GM19025 (cell line): ENCODE measurements around the gene KRCC1.

Source experiments
- ATAC-seq: cut with Tn5 transposase; IDR thresholded peaks from one replicate; pipeline ENCODE4 v1.9.1; 2021; ENCODE audit warnings: mild to moderate bottlenecking, low read depth, moderate library complexity; ENCODE audit not compliant: unreplicated experiment

Gene KRCC1

DNA sequence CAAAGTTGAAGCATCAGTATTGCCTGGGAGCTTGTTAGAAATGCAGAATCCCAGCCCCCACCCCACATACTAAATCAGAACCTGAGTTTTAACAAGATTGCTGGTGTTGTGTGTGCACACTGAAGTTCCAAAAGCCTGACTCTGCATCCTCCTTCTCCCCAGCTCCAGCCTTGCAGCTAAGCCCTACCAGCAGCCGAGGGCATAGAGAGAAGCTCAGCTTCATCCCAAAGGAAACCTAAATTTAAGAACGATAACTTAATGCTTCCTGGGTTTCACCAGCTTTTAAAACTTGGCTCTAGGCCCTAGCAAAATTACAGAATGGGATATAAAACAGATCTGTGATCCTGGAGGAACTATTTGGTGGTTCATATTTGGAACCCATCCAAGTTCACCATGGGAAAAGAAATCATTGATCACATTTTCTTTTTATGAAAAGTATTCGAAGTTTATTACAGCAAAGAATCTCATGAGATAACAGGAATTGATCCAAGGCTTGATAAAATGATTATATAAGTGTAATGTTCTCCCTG lies 23.1 kb upstream of the KRCC1 start:
- ATAC-seq: no peak

DNA sequence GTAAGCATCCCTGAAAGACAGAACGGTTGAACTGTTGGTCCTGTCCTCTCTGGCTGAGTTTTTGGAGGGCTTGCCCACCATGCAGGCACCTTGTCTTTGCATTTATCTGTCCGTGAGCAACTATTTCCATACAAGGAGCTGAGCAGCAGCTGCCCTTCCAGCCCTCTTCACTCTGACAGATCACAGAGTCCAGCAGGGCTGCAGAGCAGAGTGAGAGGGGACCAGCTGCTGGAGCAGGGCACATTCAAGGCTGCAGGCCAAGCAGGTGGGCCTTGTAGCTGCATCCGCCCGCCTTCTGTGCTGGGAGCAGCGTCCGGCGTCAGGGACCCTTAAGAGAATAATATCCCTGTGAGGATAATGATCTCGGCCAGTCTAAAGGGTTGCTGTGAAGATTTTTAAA lies 21.5 kb upstream of the KRCC1 start:
- ATAC-seq: no peak

DNA sequence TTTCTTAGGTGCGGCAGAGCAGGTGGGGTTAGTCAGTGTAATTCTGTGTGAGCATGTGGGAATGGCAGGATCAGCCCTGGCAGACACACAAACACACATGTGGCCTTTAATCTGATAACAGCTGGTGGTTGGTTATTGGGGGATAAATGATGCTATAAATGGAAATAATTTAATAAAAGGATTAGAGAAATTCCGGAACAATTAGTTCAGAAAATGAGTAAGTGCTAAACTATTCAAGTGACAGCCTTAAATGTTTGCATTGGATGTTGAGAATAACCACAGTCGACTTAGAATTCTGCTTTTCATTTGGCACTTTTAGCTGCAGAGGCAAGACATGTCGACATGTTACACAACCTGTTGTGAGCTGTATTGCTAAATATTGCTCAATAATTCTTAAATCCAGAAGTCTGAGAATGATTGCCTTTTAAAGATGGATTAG lies 19.3 kb upstream of the KRCC1 start:
- no peak for ATAC-seq

- no peak for ATAC-seq
Observed at GRCh38 chr2:88074150-88074549, 18.6 kb upstream of the KRCC1 start.

GRCh38 chr2:88071365-88071764 lies 15.8 kb upstream of the KRCC1 start:
- no peak for ATAC-seq

- ATAC-seq: no peak
Observed at GRCh38 chr2:88070055-88070454, 14.5 kb upstream of the KRCC1 start.

DNA sequence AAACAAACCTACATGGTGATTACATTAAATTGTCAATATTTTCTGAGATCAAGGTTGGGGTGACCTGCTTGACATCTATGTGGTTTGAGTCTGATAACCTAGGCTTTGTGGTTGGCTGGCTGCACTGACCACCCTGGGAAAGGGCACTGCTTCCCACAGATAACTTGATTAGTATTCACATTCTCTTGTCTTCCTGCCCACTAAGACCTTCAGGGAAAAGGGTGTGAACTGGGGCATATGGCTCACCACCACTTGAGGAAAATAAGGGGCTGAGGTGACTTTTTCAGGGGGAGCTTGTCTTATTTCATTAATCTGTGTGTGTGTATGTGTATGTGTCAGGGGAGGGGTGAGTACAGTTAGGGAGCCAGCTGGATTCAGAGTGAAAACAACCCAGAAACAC lies 13.5 kb upstream of the KRCC1 start:
- no peak for ATAC-seq

GRCh38 chr2:88068044-88068443 lies 12.5 kb upstream of the KRCC1 start:
- ATAC-seq: no peak

- ATAC-seq: no peak
Observed at GRCh38 chr2:88067598-88067997, 12.0 kb upstream of the KRCC1 start, which contains the start of gene SMYD1. SMYD1 (plus strand) TSS chr2:88067825; CDS start chr2:88067865, 40 bp downstream.

GRCh38 chr2:88067189-88067588 lies 11.6 kb upstream of the KRCC1 start:
- no peak for ATAC-seq

DNA sequence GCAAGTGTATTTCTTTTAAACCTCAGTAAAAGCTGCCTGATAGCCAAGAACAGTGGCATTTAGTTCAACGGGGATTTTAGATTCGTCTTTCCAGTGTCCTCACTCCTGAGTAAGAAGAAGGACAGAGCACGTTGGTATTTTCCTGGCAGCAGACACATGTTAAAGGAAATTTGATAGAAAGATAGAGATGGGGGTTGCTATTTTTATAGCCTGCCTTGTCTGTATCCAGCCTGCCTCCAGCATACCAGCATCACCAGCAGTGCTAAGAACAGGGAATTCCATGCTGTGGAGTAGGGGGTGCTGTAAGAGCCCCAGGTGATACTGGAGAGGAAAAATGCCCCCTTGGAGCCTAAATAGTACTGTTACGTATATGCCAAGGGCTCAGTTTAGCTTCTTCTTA lies 11.0 kb upstream of the KRCC1 start:
- ATAC-seq: no peak

GRCh38 chr2:88061295-88061694 lies 5.7 kb upstream of the KRCC1 start:
- no peak for ATAC-seq

- no peak for ATAC-seq
Observed at GRCh38 chr2:88060907-88061275, 5.3 kb upstream of the KRCC1 start.

GRCh38 chr2:88059979-88060906 lies 4.7 kb upstream of the KRCC1 start:
- ATAC-seq: no peak

DNA sequence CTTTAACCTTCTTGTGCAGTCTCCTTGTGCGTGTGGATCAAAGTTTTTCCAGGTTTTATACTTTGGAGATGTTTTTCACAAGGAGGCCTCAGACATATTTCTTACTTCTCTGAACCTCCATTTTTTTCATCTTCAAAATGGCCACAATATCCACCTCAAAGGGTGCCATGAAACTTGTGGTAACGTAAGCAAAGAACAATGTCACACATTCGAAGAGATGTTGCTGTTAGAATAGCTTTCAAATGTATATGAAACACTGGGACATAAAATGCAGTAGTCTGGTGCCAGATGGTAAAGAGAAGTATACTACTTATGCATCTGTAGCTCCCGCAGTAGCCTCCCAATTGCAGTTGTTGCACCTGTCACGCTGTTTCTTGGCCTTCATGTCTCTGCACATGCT lies 2.6 kb upstream of the KRCC1 start:
- no peak for ATAC-seq

- no peak for ATAC-seq
Observed at GRCh38 chr2:88057437-88057844, 1.9 kb upstream of the KRCC1 start.

DNA sequence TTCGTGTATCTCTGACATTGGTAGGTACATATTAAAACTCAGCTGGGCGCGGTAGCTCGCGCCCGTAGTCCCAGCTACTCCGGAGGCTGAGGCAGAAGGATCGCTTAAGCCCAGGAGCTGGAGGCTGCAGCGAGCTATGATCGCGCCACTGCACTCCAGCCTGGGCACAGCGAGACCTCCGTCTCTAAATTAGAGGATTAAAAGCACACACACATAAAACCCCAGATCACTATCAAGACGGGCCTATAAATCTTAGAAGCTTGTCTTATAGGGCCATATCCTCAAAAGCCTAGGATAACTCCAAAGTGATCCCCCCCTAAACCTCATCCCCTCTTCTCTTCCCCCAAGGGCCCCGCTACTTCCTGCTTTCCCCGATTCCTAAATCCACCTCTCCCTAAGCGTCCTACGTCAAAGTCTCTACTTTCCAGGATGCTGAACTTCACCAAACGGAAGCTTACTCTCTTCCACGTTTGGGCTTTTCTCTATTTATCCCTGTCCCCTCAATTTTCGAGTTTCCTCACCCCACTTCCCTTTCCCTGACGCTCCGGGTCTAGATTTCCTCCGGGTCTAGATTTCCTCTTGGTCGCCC lies 707 bp downstream of the KRCC1 start:
- ATAC-seq: no peak

DNA sequence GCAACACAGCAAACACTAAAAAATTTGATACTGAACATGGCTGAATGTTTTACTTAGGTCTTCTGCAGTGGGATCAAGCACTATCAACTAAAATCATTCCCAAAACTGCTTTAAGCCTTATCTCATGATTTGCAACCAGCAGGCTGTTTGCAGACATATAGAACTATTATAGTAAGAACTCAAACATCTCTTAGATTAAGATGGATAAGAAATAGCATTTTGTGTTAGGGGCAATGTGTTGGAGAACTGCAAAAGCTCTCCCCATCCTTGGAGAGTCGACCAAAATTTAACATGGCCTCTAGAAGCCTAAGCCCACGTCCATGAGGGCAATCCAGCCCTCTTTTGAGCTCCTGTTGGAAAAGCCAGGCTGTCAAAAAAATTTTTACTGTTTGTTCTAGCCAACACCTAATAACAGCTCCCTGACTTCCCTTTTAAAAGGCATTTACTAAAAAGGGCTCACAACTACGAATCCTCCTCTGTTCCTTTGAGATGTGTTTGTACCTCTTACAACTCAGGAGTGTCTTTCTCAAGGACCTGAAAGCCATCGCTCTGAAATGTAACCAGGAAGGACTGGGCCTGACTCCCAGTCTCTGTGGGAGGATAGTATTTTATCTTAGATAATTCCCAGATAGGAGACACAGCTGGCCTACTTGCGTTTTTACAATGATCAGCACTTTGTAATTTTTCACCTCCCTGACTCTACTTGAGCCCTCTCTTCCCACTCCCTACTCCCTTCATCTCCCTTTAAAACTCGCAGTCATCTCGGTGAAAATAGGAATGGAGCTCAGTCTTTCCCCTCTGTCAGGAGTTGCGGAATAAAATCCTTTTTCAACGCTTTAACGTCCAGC lies 1.4 kb downstream of the KRCC1 start:
- ATAC-seq: no peak

GRCh38 chr2:88053296-88053695 lies 2.3 kb downstream of the KRCC1 start:
- ATAC-seq: no peak

- ATAC-seq: no peak
Observed at GRCh38 chr2:88051792-88052191, 3.8 kb downstream of the KRCC1 start.

DNA sequence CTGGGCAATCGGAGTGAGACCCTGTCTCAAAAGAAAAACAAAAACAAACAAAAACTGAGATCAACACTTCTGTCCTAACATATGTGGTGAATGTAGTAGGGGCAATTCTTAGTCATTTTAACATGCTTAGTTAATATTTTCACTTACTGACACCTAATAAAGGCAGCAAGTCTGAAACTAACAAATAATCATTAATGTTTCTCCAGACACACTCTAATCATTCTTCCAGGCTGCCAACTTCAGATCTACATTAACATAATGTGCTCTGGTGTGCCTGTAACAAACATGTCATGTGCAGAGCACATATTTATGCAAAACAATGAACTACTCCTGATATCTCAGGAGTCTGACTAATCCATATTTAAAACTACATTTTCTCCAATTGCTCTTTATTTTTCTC lies 6.0 kb downstream of the KRCC1 start:
- peak; percentile 51 for ATAC-seq
